OCI-LY7 (cell line): ENCODE results near the gene GRHL1. TPM values are rescaled to one million over a fixed set of nuclear protein-coding genes. Genes with fewer than 3 reads are reported as not detected.

Experiments
- BruUV-seq: library from RNA; stranded (reverse); fragments of 400-500 nt; replicated peaks from 2 replicates; lab custom pipeline; 2021; lab: Mats Ljungman, UMichigan
- CTCF ChIA-PET: fragments of 300-600 bp; sonication (Branson Sonifier 250); formaldehyde crosslinking; loops from one replicate; lab custom pipeline; 2022; ENCODE audit warnings: antibody characterized with exemption; ENCODE audit not compliant: unreplicated experiment; lab: Charles Lee
- POLR2A ChIA-PET: fragments of 300-600 bp; sonication (Branson Sonifier 250); formaldehyde crosslinking; loops from one replicate; lab custom pipeline; 2022; ENCODE audit warnings: antibody characterized with exemption; lab: Charles Lee
- DNase-seq: peaks from one replicate; pipeline ENCODE4 v3.0.0-alpha.2; 2015; ENCODE audit warnings: low spot score
- H2AFZ ChIP-seq: fragments of 200-600 bp; sonication (generic), shearing (Covaris generic); 2 replicates; pipeline ENCODE4 v1.6.1; 2014; ENCODE audit warnings: mild to moderate bottlenecking, antibody characterized with exemption, low read length, moderate library complexity
- H3K27ac ChIP-seq: fragments of 200-600 bp; sonication (generic); 2 replicates; pipeline ENCODE4 v1.5.1; 2014; ENCODE audit warnings: mixed run types, low read depth, mild to moderate bottlenecking, moderate library complexity, low read length, inconsistent platforms; ENCODE audit not compliant: poor library complexity, severe bottlenecking
- H3K36me3 ChIP-seq: fragments of 200-600 bp; sonication (generic); 2 replicates; pipeline ENCODE4 v1.6.1; 2014; ENCODE audit warnings: mild to moderate bottlenecking, antibody characterized with exemption, low read length, moderate library complexity, mixed read lengths; ENCODE audit not compliant: insufficient read depth
- H3K4me1 ChIP-seq: fragments of 200-600 bp; sonication (generic); 2 replicates; pipeline ENCODE4 v1.5.1; 2014; ENCODE audit warnings: mild to moderate bottlenecking, low read length; ENCODE audit not compliant: insufficient read depth, poor library complexity, severe bottlenecking
- H3K4me2 ChIP-seq: fragments of 200-600 bp; sonication (generic); 2 replicates; pipeline ENCODE4 v1.6.1; 2014; ENCODE audit warnings: mild to moderate bottlenecking, low read length
- H3K4me3 ChIP-seq: fragments of 200-600 bp; sonication (generic); 2 replicates; pipeline ENCODE4 v1.5.1; 2014; ENCODE audit warnings: mild to moderate bottlenecking, low read depth, low read length; ENCODE audit not compliant: poor library complexity, severe bottlenecking
- H3K79me2 ChIP-seq: fragments of 200-600 bp; sonication (generic); 2 replicates; pipeline ENCODE4 v1.6.1; 2016; ENCODE audit warnings: low read depth, mild to moderate bottlenecking, low read length, moderate library complexity, mixed read lengths; ENCODE audit not compliant: insufficient read depth
- H3K9me2 ChIP-seq: fragments of 200-600 bp; sonication (generic); 2 replicates; pipeline ENCODE4 v1.6.1; 2016; ENCODE audit warnings: mild to moderate bottlenecking, low read length, mixed read lengths; ENCODE audit not compliant: insufficient read depth
- H3K9me3 ChIP-seq: fragments of 200-600 bp; sonication (generic); 2 replicates; pipeline ENCODE4 v1.6.1; 2014; ENCODE audit warnings: mild to moderate bottlenecking, mixed run types, low read length, mixed read lengths
- H4K20me1 ChIP-seq: fragments of 200-600 bp; sonication (generic); 2 replicates; pipeline ENCODE4 v1.6.1; 2014; ENCODE audit warnings: mild to moderate bottlenecking, antibody characterized with exemption, low read length, moderate library complexity, mixed read lengths; ENCODE audit not compliant: insufficient read depth
- CTCF ChIP-seq: fragments of 200-600 bp; sonication (generic); conservative IDR thresholded peaks from 2 replicates; pipeline ENCODE4 v1.5.1; 2014; ENCODE audit warnings: mild to moderate bottlenecking, antibody characterized with exemption, low read length, moderate library complexity, mixed read lengths
- EZH2phosphoT487 ChIP-seq: fragments of 200-600 bp; sonication (generic); IDR thresholded peaks from 2 replicates; pipeline ENCODE4 v1.6.1; 2018; ENCODE audit warnings: low read depth, borderline replicate concordance, mild to moderate bottlenecking, mixed run types, antibody characterized with exemption, low read length, moderate library complexity, mixed read lengths
- intact Hi-C: fragments of 100-400 bp; cut with micrococcal nuclease; formaldehyde crosslinking; loops from one replicate; pipeline ENCODE4 v1.10.0; 2022; ENCODE audit not compliant: unreplicated experiment
- total RNA-seq, 2 experiments: library from RNA; depleted of rRNA in 1 of 2; stranded (reverse); fragments of >200 nt in 1 of 2; shearing (Covaris generic) in 1 of 2; gene quantifications; 2 replicates each; pipeline ENCODE4 v1.2.3, GENCODE V29; 2014 to 2022

The GRHL1 gene
- total RNA-seq, 2 experiments from 2014 or later, result 0.19 to 2.5 TPM

- H3K36me3 ChIP-seq, result no peaks in the 10 kb centered on the region
- BruUV-seq, result no TSS peak
- H3K4me1 ChIP-seq, result no peaks in the 10 kb centered on the region
- H4K20me1 ChIP-seq, result no peaks in the 10 kb centered on the region
- H2AFZ ChIP-seq, result no peak overlapping the region
- no peak overlapping the region for H3K4me2 ChIP-seq
- intact Hi-C loops, result no loop called here
- H3K27ac ChIP-seq, result no peak overlapping the region
- no peaks in the 10 kb centered on the region for H3K79me2 ChIP-seq
- TF ChIP-seq CTCF, result no peak
- no peak for TF ChIP-seq EZH2phosphoT487
- no peaks in the 10 kb centered on the region for H3K9me2 ChIP-seq
- ChIA-PET CTCF (no interaction called here), POLR2A (no interaction called here)
- no peak for DNase-seq
- H3K4me3 ChIP-seq, result no peak overlapping the region
- no peaks in the 10 kb centered on the region for H3K9me3 ChIP-seq
Observed at GRCh38 chr2:10004401-10004800, 52.9 kb downstream of the GRHL1 start.

DNA sequence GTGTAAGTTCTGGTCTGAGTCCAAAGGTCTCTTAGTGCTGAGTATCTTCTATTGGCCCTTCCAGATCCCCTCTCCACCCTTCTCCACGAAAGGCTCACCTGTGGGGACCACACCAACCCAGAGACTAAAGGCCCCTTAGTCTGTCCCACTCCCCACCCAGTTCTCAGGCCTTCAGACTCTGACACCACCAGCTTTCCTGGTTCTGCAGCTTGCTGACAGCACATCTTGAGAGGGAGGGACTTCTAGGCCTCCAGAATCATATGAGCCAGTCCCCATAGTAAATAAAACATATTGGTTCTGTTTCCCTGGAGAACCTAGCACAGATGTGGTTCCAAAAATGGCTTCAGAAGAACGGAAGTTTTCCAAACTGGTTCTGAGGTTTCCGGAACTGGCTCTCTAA is 53.3 kb downstream of the GRHL1 start:
- H3K4me3 ChIP-seq, result no peak overlapping the region
- BruUV-seq, result no TSS peak
- TF ChIP-seq EZH2phosphoT487, result no peak
- no peak for TF ChIP-seq CTCF
- no peaks in the 10 kb centered on the region for H3K36me3 ChIP-seq
- H3K9me3 ChIP-seq, result no peaks in the 10 kb centered on the region
- no peak for DNase-seq
- ChIA-PET CTCF (no interaction called here), POLR2A (no interaction called here)
- H3K4me1 ChIP-seq, result no peaks in the 10 kb centered on the region
- H3K9me2 ChIP-seq, result no peaks in the 10 kb centered on the region
- H2AFZ ChIP-seq, result no peak overlapping the region
- H3K79me2 ChIP-seq, result no peaks in the 10 kb centered on the region
- H3K4me2 ChIP-seq, result no peak overlapping the region
- no peaks in the 10 kb centered on the region for H4K20me1 ChIP-seq
- intact Hi-C loops, result no loop called here
- H3K27ac ChIP-seq, result no peak overlapping the region

DNA sequence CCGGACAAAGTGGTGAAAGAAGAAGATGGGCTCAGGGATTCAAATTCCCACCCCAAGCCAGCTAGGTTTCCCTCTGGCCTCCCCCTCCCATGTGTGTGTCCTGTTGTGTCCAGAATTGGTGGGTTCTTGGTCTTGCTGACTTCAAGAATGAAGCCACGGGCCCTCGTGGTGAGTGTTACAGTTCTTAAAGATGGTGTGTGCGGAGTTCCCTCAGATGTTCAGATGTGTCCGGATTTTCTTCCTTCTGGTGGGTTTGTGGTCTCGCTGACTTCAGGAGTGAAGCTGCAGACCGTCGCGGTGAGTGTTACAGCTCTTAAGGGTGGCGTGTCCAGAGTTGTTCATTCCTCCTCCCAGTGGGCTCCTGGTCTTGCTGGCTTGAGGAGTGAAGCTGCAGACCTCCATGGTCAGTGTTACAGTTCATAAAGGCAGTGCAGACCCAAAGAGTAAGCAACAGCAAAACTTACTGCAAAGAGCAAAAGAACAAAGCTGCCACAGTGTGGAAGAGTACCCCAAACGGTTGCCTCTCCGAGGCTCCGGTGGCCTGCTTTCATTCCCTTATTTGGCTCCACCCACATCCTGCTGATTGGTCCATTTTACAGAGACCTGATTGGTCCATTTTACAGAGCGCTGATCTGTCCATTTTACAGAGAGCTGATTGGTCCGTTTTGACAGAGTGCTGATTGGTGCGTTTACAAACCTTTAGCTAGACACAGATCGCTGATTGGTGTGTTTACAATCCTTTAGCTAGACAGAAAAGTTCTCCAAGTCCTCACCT is 54.2 kb downstream of the GRHL1 start:
- TF ChIP-seq EZH2phosphoT487, result no peak
- TF ChIP-seq CTCF, result no peak
- H3K9me3 ChIP-seq, result no peaks in the 10 kb centered on the region
- intact Hi-C loops, result no loop called here
- no peak for DNase-seq
- H2AFZ ChIP-seq, result no peak overlapping the region
- ChIA-PET POLR2A (interaction anchor here (1.1 kb wide), 1 partner anchor 67 kb away, joined by 3 read pairs; no protein-coding TSS in a partner anchor), CTCF (no interaction called here)
- no peaks in the 10 kb centered on the region for H3K9me2 ChIP-seq
- H4K20me1 ChIP-seq, result no peaks in the 10 kb centered on the region
- H3K4me1 ChIP-seq, result no peaks in the 10 kb centered on the region
- no peaks in the 10 kb centered on the region for H3K36me3 ChIP-seq
- no peak overlapping the region for H3K4me2 ChIP-seq
- H3K79me2 ChIP-seq, result no peaks in the 10 kb centered on the region
- H3K4me3 ChIP-seq, result no peak overlapping the region
- no TSS peak for BruUV-seq
- no peak overlapping the region for H3K27ac ChIP-seq
